GM10847 (cell line): Measurements from ENCODE around the gene MIPOL1.

Experiments
- POLR2A ChIP-seq: IDR thresholded peaks from 2 replicates; pipeline ENCODE4 v1.6.1; 2011; ENCODE audit not compliant: insufficient read length; ENCODE audit errors: extremely low read depth

Gene MIPOL1

GRCh38 chr14:37330910-37331309, 133.2 kb downstream of the MIPOL1 start:
- TF ChIP-seq POLR2A = no peak

- TF ChIP-seq POLR2A = no peak
Measured at GRCh38 chr14:37340353-37340752, 142.6 kb downstream of the MIPOL1 start.

DNA sequence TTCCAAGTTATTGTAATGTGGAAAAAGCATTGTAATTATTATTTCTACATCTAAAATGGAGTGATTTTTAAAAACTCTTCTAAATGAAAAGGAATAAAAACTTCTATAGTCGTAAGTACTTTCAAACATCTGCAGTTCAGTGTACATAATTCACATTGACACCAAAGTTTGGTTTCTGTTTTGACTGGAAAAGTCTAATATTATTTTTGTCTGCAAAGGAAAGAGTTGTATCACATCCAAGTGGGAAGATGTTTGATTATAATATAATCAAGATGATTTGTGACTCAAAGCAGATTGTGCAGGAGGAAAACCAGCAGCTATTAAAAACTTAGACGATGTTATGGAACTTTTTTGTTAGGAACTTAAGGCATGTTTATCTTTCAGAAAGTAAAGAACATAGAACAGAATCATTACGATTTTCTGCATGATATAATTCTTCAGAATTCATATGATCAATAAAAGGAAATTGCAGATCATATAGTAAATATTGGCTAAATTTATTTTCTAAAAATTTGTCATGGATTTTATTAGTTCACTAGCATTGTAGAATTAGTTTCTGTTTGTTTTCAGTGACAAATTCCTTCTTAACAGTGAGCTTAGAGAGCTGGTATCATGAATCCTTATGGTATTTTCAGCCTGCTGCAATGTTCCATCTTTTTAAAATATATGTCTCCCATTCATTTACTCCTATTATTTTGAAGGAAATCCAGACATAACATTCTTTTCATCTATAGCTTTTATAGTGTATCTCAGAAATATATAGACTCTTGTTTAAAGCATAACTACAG, 145.8 kb downstream of the MIPOL1 start:
- TF ChIP-seq POLR2A = no peak

- TF ChIP-seq POLR2A = no peak
Measured at GRCh38 chr14:37363661-37364060, 165.9 kb downstream of the MIPOL1 start.

GRCh38 chr14:37369425-37369824, 171.7 kb downstream of the MIPOL1 start:
- TF ChIP-seq POLR2A = no peak

GRCh38 chr14:37375566-37375965, 177.8 kb downstream of the MIPOL1 start:
- no peak for TF ChIP-seq POLR2A

DNA sequence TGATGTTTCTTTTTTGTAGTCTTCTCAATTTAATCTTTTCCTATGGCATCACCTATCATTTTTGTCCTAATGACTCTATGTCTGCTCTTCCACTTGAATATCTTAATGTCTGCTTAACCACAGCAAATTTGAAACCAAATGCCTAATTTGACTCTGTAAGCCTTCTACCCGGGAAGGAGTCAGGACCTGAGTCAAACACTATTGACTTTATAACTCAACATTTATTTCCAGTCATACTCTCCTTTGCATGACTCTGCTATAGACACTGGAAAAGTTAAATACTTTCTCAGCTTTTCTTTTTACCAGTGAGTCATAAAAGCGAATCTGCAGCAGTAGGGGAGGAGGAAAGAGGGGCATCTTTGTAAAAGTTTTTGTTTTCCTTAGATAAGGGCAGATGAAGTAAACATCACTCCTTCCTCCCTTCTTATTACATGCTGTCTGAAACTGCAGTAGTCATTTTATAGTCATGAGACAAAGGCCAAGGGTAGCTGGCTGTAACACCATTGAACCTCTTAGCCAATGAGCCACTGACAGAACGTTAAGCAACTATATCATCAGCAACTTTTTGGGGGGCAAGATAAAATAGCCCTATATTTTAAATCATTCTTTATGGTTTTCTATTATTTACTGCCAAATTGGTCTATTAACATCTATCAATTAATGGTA, 179.3 kb downstream of the MIPOL1 start:
- no peak for TF ChIP-seq POLR2A

- TF ChIP-seq POLR2A = no peak
Measured at GRCh38 chr14:37384870-37385596, 187.3 kb downstream of the MIPOL1 start.

- no peak for TF ChIP-seq POLR2A
Measured at GRCh38 chr14:37397941-37398215, 200.1 kb downstream of the MIPOL1 start.

DNA sequence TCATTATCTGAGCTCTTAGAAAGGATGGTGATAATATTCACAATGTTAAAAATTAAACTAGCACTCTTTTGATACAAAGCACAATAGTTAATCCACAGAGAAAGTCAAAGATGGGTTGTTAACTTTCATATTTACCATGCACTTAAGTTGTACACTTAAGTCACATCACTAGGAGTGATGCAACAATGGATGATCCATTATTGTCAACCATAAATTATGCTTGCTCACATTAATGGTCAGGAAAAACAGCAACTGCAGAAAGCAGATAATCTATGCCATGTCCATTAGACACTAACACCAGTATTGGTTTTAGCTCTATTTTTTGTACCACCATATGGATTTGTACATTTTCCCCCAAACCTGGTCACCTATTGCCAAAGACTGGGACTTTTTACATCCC, 201.8 kb downstream of the MIPOL1 start:
- TF ChIP-seq POLR2A = no peak

DNA sequence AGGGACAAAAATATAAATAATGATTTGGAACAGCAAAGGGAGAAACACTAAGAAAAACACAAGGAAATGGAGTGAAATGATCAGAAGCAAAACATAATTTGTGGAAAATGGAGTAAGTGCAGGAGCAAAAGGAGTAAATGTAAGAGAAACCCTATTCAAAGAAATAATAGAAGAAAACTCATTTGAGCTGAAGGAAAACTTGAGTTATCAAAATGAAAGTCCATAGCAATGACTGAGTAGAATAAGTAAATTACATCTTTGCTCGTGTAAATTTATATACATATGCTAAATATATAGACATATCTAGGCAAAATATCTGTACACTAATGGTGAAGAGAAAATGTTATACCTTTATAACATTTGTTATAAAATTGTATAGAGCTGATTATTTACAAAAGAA, 203.4 kb downstream of the MIPOL1 start:
- TF ChIP-seq POLR2A = no peak

DNA sequence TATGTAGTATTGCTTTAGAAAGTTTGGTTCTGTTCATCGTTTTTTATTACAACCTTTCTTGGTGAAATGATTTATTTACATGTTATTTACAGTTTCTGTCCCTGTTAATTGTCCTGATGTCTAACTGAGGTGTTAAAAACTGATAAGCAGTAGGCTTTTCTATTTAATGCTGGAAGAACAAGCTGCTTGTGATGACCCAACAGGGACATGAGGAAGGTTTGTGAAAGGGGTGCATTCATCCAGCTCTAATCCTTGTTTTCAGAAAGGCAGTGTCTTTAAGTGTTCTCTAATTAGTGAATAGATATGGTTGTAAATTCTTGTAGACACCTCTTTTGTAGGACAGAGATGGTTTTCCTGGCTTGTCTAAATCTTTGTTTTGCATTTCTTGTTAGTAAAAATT, 205.9 kb downstream of the MIPOL1 start:
- TF ChIP-seq POLR2A = no peak

- TF ChIP-seq POLR2A = no peak
Measured at GRCh38 chr14:37406095-37406494, 208.4 kb downstream of the MIPOL1 start.

DNA sequence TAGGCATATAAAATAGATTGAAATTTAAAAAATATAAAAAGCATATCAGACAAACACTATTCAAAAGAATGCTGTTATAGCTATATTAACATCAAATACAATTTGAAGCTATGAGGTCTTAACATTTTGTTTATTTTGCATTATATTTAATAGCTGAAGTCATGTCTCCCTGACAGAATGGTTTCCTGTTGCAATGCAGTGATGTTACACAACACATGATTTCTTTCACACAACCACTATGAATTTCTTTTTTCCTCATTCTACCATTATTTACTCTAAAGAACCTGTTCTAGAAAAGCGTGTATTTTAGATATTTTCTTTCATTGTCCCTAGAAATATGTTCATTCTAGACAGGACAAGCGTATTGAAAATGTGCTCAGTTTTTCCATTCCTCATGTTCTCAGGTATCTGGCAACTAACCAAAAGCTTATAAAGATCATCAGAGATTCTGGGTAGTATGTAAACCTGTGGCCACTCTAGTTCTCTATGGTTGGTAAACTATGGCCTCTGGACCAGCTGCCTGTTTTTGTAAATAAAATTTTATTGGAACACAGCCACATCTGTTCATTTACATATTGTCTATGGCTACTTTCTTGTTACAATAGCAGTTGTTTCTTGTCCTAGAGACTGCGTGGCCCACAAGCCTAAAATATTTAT, 213.5 kb downstream of the MIPOL1 start:
- TF ChIP-seq POLR2A = no peak

DNA sequence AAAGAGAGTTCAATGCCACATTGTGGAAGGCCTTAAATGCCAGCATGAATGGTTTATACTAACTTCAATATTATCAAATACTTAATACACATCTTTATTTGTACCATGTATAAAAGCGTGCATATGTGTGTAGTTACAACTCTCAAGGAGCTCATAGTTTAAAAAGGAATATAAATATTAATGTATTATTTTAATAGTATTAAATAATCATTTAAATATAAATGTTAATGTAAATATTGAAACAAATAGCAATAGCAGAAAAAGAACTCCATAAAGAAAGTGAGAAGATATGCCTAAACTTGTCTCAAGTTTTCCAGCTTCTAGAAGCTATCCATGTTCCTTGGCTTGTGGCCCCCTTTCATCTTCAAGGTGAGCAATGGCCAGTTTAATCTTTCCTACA, 215.3 kb downstream of the MIPOL1 start:
- TF ChIP-seq POLR2A = no peak
